SK-N-SH treated with all-trans-retinoic acid at 6 μM for 48 hours (cell line): ENCODE data around the gene YPEL2.
A peak's percentile ranks its signal among the peaks of the same experiment; 100 is the strongest.

Source experiments
- ATAC-seq: fragments of 200-7000 bp; cut with Tn5 transposase; 3 replicates; pipeline ENCODE4 v1.9.1; 2020; ENCODE audit warnings: mild to moderate bottlenecking, moderate library complexity
- ARNTL ChIP-seq: fragments of 450-650 bp; formaldehyde crosslinking; IDR thresholded peaks from 2 replicates; pipeline ENCODE4 v1.5.0; 2020; ENCODE audit warnings: low read depth, mild to moderate bottlenecking, moderate library complexity, borderline replicate concordance
- ESRRG ChIP-seq: fragments of 250-450 bp; sonication (Bioruptor Pico); IDR thresholded peaks from 2 replicates; pipeline ENCODE4 v1.6.1; 2021; ENCODE audit warnings: mild to moderate bottlenecking
- GLIS3 ChIP-seq: fragments of 250-450 bp; sonication (Bioruptor Pico); IDR thresholded peaks from 2 replicates; pipeline ENCODE4 v1.5.0; 2020; ENCODE audit warnings: mild to moderate bottlenecking, moderate library complexity
- ISL1 ChIP-seq: fragments of 250-450 bp; sonication (Bioruptor Pico); IDR thresholded peaks from 2 replicates; pipeline ENCODE4 v2.1.2; 2022; ENCODE audit warnings: mild to moderate bottlenecking, moderate library complexity
- OSR1 ChIP-seq: fragments of 250-450 bp; sonication (Bioruptor Pico); IDR thresholded peaks from 2 replicates; pipeline ENCODE4 v1.8.0; 2022; ENCODE audit warnings: moderate library complexity, mild to moderate bottlenecking, inconsistent platforms
- PPARA ChIP-seq: fragments of 250-450 bp; sonication (Bioruptor Pico); IDR thresholded peaks from 2 replicates; pipeline ENCODE4 v1.5.0; 2020; ENCODE audit warnings: mild to moderate bottlenecking, borderline replicate concordance
- RARB ChIP-seq: fragments of 250-450 bp; sonication (Bioruptor Pico); IDR thresholded peaks from 2 replicates; pipeline ENCODE4 v1.8.0; 2021; ENCODE audit warnings: mild to moderate bottlenecking, moderate library complexity
- SNAI2 ChIP-seq: fragments of 250-450 bp; sonication (Bioruptor Pico); IDR thresholded peaks from 2 replicates; pipeline ENCODE4 v1.5.0; 2020; ENCODE audit warnings: mild to moderate bottlenecking, moderate library complexity
- TCF4 ChIP-seq: fragments of 250-450 bp; sonication (Bioruptor Pico); IDR thresholded peaks from 2 replicates; pipeline ENCODE4 v1.8.0; 2021; ENCODE audit warnings: mild to moderate bottlenecking, moderate library complexity, borderline replicate concordance
- ZFP3 ChIP-seq: fragments of 250-450 bp; sonication (Bioruptor Pico); IDR thresholded peaks from 2 replicates; pipeline ENCODE4 v1.5.0; 2020; ENCODE audit warnings: mild to moderate bottlenecking, moderate library complexity
- ZFP30 ChIP-seq: fragments of 450-650 bp; formaldehyde crosslinking; IDR thresholded peaks from 2 replicates; pipeline ENCODE4 v1.5.0; 2022; ENCODE audit warnings: mild to moderate bottlenecking, moderate library complexity
- ZNF8 ChIP-seq: fragments of 450-650 bp; formaldehyde crosslinking; IDR thresholded peaks from 2 replicates; pipeline ENCODE4 v1.5.0; 2020; ENCODE audit warnings: mild to moderate bottlenecking, moderate library complexity
- TF ChIP-seq, protein P1 (sequence below): fragments of 250-450 bp; sonication (Bioruptor Pico); IDR thresholded peaks from 2 replicates; pipeline ENCODE4 v1.5.1; 2021; ENCODE audit warnings: mild to moderate bottlenecking, moderate library complexity
- TF ChIP-seq, protein P2 (sequence below): fragments of 250-450 bp; sonication (Bioruptor Pico); IDR thresholded peaks from 2 replicates; pipeline ENCODE4 v1.8.0; 2021; ENCODE audit warnings: low read depth, mild to moderate bottlenecking, moderate library complexity, borderline replicate concordance
- TF ChIP-seq, protein P3 (sequence below): fragments of 250-450 bp; sonication (Bioruptor Pico); IDR thresholded peaks from 2 replicates; pipeline ENCODE4 v1.5.0; 2020; ENCODE audit warnings: mild to moderate bottlenecking, moderate library complexity

Gene YPEL2

DNA sequence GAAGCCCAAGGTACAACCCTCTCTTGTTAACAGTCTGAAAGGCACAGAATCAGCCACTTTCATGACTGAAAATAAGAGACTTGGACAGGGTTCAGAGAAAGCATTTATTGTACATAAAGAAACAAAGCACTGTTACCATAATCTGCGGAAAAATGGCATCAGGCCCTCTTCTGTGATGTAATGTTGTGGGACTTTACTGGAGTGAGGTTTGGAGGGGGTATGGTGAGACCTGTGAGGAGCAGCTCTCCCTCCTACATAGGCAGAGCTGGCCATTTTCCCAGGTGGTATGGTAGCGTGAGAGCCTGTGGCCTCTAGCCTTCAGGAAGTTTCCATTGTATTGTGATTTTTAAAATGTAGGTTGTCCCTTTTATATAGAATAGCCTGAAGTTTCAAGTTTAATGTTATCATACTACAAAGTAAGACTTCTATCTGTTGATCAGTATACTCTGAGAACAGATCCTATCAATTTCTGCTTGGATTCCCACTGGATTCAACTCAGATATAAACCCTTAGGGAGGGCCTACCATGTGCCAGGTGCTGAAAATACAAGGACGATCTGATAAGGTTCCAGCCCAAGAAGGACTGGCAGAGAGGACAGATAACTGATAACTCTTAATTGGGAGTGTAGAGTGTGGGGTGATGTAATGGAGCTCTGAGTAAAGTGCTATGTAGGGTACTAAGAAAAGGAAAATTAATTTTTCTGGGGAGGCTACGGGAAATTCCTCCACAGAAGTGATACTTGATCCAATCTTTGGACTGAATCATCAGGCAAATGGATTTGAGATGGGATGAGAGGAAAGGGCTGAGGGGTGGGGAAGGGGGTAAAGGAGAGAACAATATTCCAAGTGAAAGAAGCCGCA, 4.1 kb upstream of the YPEL2 start:
- TF ChIP-seq ZNF8 (0 out of 2 replicates have a peak, but pooled peaks have one; percentile 28), SNAI2 (CRISPR knock-in tag) (no peak), TCF4 (peak; percentile 70; the same call in 1 of the 2 replicates), ISL1 (CRISPR knock-in tag) (peak; percentile 47; the same call in 1 of the 2 replicates), ZFP30 (CRISPR knock-in tag) (no peak), ARNTL (CRISPR knock-in tag) (no peak)
- TF ChIP-seq, protein P1, sequence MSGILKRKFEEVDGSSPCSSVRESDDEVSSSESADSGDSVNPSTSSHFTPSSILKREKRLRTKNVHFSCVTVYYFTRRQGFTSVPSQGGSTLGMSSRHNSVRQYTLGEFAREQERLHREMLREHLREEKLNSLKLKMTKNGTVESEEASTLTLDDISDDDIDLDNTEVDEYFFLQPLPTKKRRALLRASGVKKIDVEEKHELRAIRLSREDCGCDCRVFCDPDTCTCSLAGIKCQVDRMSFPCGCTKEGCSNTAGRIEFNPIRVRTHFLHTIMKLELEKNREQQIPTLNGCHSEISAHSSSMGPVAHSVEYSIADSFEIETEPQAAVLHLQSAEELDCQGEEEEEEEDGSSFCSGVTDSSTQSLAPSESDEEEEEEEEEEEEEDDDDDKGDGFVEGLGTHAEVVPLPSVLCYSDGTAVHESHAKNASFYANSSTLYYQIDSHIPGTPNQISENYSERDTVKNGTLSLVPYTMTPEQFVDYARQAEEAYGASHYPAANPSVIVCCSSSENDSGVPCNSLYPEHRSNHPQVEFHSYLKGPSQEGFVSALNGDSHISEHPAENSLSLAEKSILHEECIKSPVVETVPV (CRISPR knock-in tag), result no peak
- no peak for ATAC-seq

DNA sequence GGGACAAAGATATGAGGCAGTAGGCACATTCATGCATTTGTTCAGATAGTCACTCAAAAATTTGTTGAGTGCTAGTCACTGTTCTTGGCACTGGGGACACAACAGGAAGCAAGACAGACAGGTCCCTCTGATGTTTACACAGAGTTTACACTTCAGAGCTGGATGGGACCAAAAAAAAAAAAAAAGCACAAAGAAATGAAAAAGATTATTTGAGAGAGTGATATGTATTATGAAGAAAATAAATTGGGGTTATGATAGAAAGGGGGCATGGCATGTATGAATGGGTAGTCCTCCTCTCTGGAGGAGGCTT, 3.5 kb upstream of the YPEL2 start:
- no peak for TF ChIP-seq RARB (CRISPR knock-in tag)
- no peak for TF ChIP-seq ZFP3 (CRISPR knock-in tag)
- TF ChIP-seq, protein P2, sequence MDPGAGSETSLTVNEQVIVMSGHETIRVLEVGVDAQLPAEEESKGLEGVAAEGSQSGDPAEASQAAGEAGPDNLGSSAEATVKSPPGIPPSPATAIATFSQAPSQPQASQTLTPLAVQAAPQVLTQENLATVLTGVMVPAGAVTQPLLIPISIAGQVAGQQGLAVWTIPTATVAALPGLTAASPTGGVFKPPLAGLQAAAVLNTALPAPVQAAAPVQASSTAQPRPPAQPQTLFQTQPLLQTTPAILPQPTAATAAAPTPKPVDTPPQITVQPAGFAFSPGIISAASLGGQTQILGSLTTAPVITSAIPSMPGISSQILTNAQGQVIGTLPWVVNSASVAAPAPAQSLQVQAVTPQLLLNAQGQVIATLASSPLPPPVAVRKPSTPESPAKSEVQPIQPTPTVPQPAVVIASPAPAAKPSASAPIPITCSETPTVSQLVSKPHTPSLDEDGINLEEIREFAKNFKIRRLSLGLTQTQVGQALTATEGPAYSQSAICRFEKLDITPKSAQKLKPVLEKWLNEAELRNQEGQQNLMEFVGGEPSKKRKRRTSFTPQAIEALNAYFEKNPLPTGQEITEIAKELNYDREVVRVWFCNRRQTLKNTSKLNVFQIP (CRISPR knock-in tag), result no peak
- ATAC-seq, result no peak

DNA sequence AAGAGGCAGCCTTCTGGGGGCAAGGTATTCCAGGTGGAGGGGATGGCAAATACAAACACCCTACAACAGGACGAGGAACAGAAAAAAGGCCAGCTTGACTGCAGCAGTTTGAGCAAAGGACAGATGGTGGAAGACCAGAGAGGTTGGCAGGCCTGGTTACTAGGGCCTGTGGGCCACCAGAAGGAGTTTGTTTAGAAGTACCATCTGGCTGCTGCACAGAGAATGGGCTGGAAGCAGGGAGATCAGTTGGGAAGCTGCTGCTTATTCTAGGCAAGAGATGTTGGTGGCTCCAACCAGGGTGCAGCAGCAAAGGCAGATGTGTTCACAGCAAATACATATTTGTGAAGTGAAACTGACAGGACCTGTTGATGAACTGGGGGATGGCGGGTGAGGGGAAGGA, 2.9 kb upstream of the YPEL2 start:
- ATAC-seq, result no peak
- TF ChIP-seq ESRRG (CRISPR knock-in tag), result no peak
- TF ChIP-seq ZFP3 (CRISPR knock-in tag), result no peak
- TF ChIP-seq, protein P1 (CRISPR knock-in tag), result no peak
- TF ChIP-seq, all 23 proteins: peak for 0

DNA sequence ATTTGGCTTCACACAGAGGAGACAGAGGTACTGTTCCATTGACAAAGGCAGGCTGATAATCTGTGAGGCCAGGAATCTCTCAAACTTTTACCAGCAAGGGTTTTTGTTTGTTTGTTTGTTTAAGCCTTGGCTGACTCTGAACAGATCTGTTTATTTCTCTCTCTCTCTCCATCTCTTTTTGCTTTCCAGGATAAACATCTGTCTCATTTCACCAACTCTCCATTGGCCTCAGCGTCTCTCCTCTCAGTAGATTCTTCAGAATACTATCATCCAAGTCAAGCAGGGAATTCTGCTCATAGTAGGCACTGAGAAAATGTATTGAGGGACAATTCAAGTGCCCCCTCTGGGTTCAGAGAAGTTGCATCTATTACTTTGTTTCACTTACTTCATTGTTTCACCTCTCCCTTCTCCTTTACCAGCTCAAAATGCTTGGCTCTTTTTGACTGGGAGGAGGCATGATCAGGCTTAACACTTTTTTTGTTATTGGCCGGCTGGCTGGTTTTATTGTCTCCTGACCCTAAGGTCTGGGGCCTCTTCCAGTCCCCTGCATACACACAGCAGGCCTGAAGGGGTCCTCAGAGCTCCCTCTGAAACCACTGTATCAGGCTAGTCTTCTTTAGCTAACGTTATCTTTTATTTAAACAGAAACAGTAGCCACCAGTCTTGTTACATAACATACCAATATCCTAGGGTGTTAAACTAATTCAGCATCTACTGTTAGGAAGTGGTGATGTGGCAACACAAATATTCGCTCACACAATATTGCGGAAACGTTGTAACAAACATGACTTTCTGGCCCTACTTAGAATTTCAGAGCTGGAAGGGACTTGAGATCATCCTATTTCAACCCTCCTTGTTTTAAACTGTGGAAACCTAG, 2.0 kb upstream of the YPEL2 start:
- peak; percentile 79 for ATAC-seq
- TF ChIP-seq ZNF8 (no peak), GLIS3 (CRISPR knock-in tag) (no peak), OSR1 (CRISPR knock-in tag) (no peak), RARB (CRISPR knock-in tag) (no peak), TCF4 (no peak)

DNA sequence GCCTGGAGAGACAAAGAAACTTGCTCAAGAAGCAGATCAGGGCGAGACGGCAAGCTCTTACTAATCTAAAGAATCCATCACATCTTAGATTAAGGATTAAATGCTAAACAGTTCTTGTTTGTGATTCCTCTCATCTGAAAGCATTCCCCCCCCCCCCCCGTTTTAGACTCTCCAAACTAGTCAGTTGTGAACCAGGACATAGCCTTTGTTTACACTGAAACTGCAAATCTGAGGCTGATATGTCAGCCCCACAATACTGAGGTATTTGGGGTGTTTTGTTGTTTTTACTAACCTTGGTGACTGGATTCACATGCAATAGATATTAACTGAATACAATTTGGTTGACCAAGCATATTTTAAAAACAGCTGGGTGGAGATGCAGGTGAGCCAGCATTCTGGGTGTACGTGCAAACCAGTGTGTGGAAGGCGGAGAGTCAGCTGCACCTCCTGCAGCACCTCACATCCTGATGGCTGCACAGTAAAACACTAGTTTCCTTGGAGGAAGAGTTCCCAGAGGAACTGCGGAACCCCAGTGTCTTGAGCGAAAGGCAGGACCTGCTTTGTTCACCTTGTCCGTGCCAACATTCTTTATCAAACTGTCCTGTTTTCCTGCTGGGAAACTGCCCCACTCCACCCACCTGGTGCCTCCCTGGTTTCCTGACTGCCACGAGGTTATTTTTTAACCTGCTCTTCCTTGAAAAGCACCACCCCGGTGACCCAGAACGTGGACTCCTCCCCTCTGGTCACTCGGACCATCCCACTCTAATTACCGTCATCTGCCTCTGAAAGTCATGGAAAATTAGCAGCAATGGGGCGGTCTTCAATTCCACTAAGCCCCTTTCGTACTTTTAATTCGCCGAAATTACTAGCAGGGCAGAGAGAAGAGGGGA, 1.2 kb upstream of the YPEL2 start:
- ATAC-seq, result no peak
- TF ChIP-seq, protein P3, sequence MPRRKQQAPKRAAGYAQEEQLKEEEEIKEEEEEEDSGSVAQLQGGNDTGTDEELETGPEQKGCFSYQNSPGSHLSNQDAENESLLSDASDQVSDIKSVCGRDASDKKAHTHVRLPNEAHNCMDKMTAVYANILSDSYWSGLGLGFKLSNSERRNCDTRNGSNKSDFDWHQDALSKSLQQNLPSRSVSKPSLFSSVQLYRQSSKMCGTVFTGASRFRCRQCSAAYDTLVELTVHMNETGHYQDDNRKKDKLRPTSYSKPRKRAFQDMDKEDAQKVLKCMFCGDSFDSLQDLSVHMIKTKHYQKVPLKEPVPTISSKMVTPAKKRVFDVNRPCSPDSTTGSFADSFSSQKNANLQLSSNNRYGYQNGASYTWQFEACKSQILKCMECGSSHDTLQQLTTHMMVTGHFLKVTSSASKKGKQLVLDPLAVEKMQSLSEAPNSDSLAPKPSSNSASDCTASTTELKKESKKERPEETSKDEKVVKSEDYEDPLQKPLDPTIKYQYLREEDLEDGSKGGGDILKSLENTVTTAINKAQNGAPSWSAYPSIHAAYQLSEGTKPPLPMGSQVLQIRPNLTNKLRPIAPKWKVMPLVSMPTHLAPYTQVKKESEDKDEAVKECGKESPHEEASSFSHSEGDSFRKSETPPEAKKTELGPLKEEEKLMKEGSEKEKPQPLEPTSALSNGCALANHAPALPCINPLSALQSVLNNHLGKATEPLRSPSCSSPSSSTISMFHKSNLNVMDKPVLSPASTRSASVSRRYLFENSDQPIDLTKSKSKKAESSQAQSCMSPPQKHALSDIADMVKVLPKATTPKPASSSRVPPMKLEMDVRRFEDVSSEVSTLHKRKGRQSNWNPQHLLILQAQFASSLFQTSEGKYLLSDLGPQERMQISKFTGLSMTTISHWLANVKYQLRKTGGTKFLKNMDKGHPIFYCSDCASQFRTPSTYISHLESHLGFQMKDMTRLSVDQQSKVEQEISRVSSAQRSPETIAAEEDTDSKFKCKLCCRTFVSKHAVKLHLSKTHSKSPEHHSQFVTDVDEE, result no peak
- TF ChIP-seq, protein P1 (CRISPR knock-in tag), result no peak
- TF ChIP-seq ZNF8 (no peak), OSR1 (CRISPR knock-in tag) (no peak), PPARA (no peak), RARB (CRISPR knock-in tag) (no peak)
- TF ChIP-seq, protein P2 (CRISPR knock-in tag), result no peak
